ENCODE measurements around the gene EARS2. TPM values are rescaled to one million over a fixed set of nuclear protein-coding genes. Genes with fewer than 3 reads are reported as not detected.

The EARS2 gene
- total RNA-seq, 4 donors from 2014 or later, result 30.9 to 54.4 (median 50.7) TPM

DNA sequence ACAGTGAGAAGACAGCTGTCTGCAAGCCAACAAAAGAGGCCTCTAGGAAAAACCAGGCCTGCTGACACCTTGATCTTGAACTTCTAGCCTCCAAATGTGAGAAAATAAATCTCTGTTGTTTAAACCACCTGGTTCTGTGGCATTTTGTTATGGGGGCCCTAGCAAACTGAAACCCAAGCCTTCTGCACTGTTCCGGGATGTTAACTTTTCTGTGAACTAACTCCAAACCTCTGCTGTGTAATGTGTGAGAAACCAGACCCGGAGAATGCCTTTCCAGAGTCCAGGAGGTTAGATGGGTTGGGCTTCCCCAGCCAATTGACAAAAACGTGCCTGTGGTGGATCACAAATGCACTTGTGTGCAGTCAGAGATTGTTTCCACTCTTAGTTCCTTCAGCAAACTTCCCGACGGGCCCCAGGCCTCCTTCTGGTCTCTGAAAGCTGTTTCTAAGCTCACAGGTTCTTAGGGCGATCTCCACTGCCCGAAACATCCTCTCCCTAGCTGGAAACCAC, 33.2 kb downstream of the EARS2 start:
- intact Hi-C loops (cut with DNase I), result no loop called here
- Histone ChIP-seq H3K9me3 (no peaks in the 10 kb centered on the region), H3K4me1 (no peaks in the 10 kb centered on the region), H3K36me3 (peaks cover 5 to 36% of the 10 kb centered on the region in 2 donors), H3K27me3 (no peaks in the 10 kb centered on the region), H3K4me3 (replicated peaks in 1 of 3) (no peak overlapping the region), H3K27ac (no peak overlapping the region)
- no peak for TF ChIP-seq POLR2A (IDR thresholded peaks at IDR 0.05)
- TF ChIP-seq, protein P1, sequence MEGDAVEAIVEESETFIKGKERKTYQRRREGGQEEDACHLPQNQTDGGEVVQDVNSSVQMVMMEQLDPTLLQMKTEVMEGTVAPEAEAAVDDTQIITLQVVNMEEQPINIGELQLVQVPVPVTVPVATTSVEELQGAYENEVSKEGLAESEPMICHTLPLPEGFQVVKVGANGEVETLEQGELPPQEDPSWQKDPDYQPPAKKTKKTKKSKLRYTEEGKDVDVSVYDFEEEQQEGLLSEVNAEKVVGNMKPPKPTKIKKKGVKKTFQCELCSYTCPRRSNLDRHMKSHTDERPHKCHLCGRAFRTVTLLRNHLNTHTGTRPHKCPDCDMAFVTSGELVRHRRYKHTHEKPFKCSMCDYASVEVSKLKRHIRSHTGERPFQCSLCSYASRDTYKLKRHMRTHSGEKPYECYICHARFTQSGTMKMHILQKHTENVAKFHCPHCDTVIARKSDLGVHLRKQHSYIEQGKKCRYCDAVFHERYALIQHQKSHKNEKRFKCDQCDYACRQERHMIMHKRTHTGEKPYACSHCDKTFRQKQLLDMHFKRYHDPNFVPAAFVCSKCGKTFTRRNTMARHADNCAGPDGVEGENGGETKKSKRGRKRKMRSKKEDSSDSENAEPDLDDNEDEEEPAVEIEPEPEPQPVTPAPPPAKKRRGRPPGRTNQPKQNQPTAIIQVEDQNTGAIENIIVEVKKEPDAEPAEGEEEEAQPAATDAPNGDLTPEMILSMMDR (IDR thresholded peaks at IDR 0.05), result no peak
- WGBS, 2 donors, result 92 to 95% methylated on average over 7 of the region's 7 CpGs
- no peak for DNase-seq

DNA sequence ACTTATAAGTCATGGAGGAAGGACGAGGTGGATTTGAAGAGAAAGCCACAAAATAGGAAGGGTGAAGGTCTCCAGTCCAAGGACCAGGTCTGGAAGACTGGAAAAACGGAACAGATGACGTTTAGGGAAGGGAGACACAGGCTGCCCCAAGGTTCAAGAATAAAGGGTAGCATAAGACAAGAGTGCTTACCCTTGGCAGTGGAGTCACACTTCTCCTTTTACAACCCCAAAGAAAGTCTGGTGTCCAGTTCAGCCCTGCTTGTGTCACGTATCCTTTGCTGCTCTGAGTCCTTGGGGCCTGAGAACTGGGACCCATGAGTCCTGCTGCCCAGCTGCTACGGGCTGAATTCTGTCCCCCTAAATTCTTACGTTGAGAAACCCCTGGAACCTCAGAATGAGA, 33.8 kb downstream of the EARS2 start:
- Histone ChIP-seq H3K4me1 (no peaks in the 10 kb centered on the region), H3K36me3 (peaks cover 0 to 30% of the 10 kb centered on the region in 2 donors), H3K9me3 (no peaks in the 10 kb centered on the region), H3K27ac (no peak overlapping the region), H3K4me3 (replicated peaks in 1 of 3) (no peak overlapping the region), H3K27me3 (no peaks in the 10 kb centered on the region)
- intact Hi-C loops (cut with DNase I), result no loop called here
- no peak for DNase-seq
- TF ChIP-seq, protein P1 (IDR thresholded peaks at IDR 0.05), result no peak
- TF ChIP-seq POLR2A (IDR thresholded peaks at IDR 0.05), result no peak
- 93 to 96% methylated on average over 6 of the region's 6 CpGs for WGBS, 2 donors

DNA sequence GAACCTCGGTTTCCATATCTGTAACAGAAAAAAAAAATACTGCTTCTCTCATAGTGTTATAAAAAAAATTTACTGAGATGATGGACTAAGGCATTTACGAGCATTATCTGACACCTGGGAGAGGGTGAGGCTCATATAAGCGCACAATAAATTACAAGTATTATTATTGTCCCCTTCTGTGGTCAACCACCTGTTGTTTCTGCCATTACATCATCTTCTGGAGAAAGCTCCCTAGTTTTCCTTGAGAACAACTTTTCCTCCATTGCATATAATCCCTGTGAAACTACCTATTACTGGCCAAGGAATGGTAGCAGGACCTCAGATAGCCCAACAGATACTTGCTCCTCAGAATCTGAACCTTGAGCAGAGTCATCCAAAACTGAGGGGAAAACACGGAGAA, 35.2 kb downstream of the EARS2 start:
- H3K36me3 ChIP-seq, result peaks cover 0 to 29% of the 10 kb centered on the region in 2 donors
- WGBS, 2 donors, result 96 to 99% methylated on average over 4 of the region's 4 CpGs
- no peak for TF ChIP-seq POLR2A (IDR thresholded peaks at IDR 0.05)
- TF ChIP-seq, protein P1 (IDR thresholded peaks at IDR 0.05), result no peak
- H3K4me3 ChIP-seq (replicated peaks in 1 of 3), result no peak overlapping the region
- intact Hi-C loops (cut with DNase I), result no loop called here
- H3K9me3 ChIP-seq, result no peaks in the 10 kb centered on the region
- H3K27me3 ChIP-seq, result no peaks in the 10 kb centered on the region
- no peak overlapping the region for H3K27ac ChIP-seq
- DNase-seq, result no peak
- H3K4me1 ChIP-seq, result no peaks in the 10 kb centered on the region

DNA sequence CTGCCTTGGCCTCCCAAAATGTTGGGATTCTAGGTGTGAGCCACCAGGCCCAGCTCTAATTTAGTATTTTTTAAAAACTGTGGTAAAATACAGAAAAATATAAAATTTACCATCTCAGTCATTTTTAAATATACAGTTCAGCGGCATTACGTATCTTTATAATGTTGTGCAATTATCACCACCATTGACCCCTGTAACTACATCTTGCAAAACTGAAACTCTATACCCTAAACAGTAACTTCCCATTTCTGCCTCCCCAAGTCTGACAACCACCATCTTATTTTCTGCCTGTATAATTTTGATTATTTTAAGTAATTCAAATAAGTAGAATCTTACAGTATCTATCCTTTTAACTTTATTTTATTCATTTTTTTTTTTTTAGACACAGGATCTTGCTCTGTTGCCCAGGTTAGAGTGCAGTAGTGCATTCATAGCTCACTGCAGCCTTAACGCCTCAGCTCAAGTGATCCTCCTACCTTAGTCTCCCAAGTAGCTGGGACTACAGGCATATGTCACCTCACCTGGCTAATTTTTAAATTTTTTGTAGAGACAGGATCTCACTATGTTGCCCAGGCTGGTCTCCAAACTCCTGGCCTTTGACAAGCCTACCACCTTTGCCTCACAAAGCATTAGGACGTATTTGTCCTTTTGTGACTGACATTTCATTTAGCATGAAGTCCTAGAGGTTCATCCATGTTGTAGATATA, 36.0 kb downstream of the EARS2 start:
- Histone ChIP-seq H3K9me3 (no peaks in the 10 kb centered on the region), H3K36me3 (peaks cover 0 to 29% of the 10 kb centered on the region in 2 donors), H3K4me1 (no peaks in the 10 kb centered on the region), H3K27me3 (no peaks in the 10 kb centered on the region), H3K4me3 (replicated peaks in 1 of 3) (no peak overlapping the region), H3K27ac (no peak overlapping the region)
- intact Hi-C loops (cut with DNase I), result no loop called here
- 72 to 95% methylated on average over 4 of the region's 4 CpGs for WGBS, 2 donors
- DNase-seq, result no peak
- TF ChIP-seq POLR2A (IDR thresholded peaks at IDR 0.05), result no peak
- TF ChIP-seq, protein P1 (IDR thresholded peaks at IDR 0.05), result no peak

DNA sequence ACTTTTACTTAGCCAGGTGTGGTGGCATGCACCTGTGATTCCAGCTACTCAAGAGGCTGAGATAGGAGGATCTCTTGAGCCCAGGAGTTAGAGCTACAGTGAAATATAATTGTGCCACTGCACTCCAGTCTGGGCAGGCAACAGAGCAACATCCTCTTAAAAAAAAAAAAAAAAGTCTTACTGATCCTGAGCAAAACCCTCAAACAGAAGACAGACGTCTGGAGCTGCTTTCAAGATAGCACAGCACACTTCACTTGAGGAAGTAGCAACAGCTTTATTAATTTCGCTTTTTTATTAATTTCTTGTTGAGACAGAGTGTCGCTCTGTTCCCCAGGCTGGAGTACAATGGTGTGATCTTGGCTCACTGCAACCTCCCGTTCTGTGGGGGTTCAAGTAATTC, 36.6 kb downstream of the EARS2 start:
- intact Hi-C loops (cut with DNase I), result no loop called here
- no peak overlapping the region for H3K4me3 ChIP-seq (replicated peaks in 1 of 3)
- 88 to 95% methylated on average over 4 of the region's 4 CpGs for WGBS, 2 donors
- TF ChIP-seq POLR2A (IDR thresholded peaks at IDR 0.05), result no peak
- TF ChIP-seq, protein P1 (IDR thresholded peaks at IDR 0.05), result no peak
- no peak for DNase-seq
- no peak overlapping the region for H3K27ac ChIP-seq
- H3K4me1 ChIP-seq, result no peaks in the 10 kb centered on the region
- peaks cover 0 to 29% of the 10 kb centered on the region in 2 donors for H3K36me3 ChIP-seq
- no peaks in the 10 kb centered on the region for H3K27me3 ChIP-seq
- no peaks in the 10 kb centered on the region for H3K9me3 ChIP-seq
